ENCODE measurements around the gene CCNY.

DNA sequence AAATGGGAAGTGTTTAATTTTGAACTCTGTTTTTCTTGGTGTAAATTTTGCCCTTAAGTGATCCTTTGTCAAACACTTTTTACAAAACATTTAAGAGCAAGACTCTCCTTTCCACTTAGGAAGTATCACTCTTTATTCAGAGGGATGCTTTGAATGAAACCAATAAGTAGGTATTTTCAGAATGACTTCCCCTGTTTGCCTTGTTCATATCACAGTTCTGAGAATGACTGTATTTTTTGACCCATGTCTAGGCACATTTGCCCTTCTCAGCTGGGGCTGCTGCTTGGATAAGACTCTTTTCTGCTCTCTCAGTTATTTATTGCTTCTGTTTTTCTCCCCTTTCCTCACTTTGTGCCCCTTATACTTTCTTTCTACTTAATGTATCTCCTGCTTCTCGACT, 98.2 kb downstream of the CCNY start:
- TF ChIP-seq, protein P1, sequence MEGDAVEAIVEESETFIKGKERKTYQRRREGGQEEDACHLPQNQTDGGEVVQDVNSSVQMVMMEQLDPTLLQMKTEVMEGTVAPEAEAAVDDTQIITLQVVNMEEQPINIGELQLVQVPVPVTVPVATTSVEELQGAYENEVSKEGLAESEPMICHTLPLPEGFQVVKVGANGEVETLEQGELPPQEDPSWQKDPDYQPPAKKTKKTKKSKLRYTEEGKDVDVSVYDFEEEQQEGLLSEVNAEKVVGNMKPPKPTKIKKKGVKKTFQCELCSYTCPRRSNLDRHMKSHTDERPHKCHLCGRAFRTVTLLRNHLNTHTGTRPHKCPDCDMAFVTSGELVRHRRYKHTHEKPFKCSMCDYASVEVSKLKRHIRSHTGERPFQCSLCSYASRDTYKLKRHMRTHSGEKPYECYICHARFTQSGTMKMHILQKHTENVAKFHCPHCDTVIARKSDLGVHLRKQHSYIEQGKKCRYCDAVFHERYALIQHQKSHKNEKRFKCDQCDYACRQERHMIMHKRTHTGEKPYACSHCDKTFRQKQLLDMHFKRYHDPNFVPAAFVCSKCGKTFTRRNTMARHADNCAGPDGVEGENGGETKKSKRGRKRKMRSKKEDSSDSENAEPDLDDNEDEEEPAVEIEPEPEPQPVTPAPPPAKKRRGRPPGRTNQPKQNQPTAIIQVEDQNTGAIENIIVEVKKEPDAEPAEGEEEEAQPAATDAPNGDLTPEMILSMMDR (IDR thresholded peaks at IDR 0.05), result no peak
- no peak for TF ChIP-seq EZH2 (IDR thresholded peaks at IDR 0.05; ENCODE audit: borderline replicate concordance, insufficient read depth, low read depth, low read length, poor library complexity, severe bottlenecking)
